HL-60 (cell line): ENCODE data around the gene COPG2.

Experiments
- CTCF ChIP-seq: IDR thresholded peaks from one replicate; pipeline ENCODE4 v1.5.1; 2011; ENCODE audit warnings: low read length, control low read depth, inconsistent platforms; ENCODE audit not compliant: insufficient read depth
- GABPA ChIP-seq: IDR thresholded peaks from 2 replicates; pipeline ENCODE4 v1.6.1; 2012; ENCODE audit warnings: low read depth
- POLR2AphosphoS5 ChIP-seq: IDR thresholded peaks from 2 replicates; pipeline ENCODE4 v1.6.1; 2012; ENCODE audit warnings: low read depth
- REST ChIP-seq: IDR thresholded peaks from 2 replicates; pipeline ENCODE4 v1.6.1; 2012; ENCODE audit warnings: low read depth; ENCODE audit not compliant: insufficient replicate concordance
- SPI1 ChIP-seq: IDR thresholded peaks from 2 replicates; pipeline ENCODE4 v1.6.1; 2012; ENCODE audit warnings: low read depth, mild to moderate bottlenecking, borderline replicate concordance

GRCh38 chr7:130489140-130489983 lies 179.2 kb downstream of the COPG2 start:
- TF ChIP-seq CTCF (no peak), GABPA (no peak), POLR2AphosphoS5 (no peak), REST (no peak), SPI1 (no peak)
